Stomach (tissue), 9 donors: Measurements from ENCODE around the gene SIGLEC6. TPM values are rescaled to one million over a fixed set of nuclear protein-coding genes. Genes with fewer than 3 reads are reported as not detected.

Experiments used
- DNase-seq, 2 donors: peaks; one replicate each; pipeline versions ENCODE4 v3.0.0 to v3.0.0-alpha.2; 2013 to 2019
- H3K27ac ChIP-seq, 5 donors: fragments of 200-600 bp in 4 of 5; sonication (generic) in 4 of 5; one replicate each; pipeline ENCODE4 v1.5.1; 2013 to 2019; ENCODE audit warnings: mild to moderate bottlenecking in 1 of 5, moderate library complexity in 1 of 5
- H3K27me3 ChIP-seq, 3 donors: fragments of 200-600 bp; sonication (generic); one replicate each; pipeline ENCODE4 v1.5.1; 2017 to 2019; ENCODE audit warnings: mixed run types in 1 of 3
- H3K36me3 ChIP-seq, 4 donors: fragments of 200-600 bp; sonication (generic); 1 replicate in 3 of 4; 2 replicates in 1 of 4; pipeline ENCODE4 v1.5.1; 2016 to 2019
- H3K4me1 ChIP-seq, 4 donors: fragments of 200-600 bp; sonication (generic); one replicate each; pipeline ENCODE4 v1.5.1; 2016 to 2019
- H3K4me3 ChIP-seq, 4 donors: fragments of 200-600 bp; sonication (generic) in 3 of 4; one replicate each; pipeline ENCODE4 v1.5.1; 2016 to 2019; ENCODE audit warnings: mild to moderate bottlenecking in 1 of 4
- H3K9me3 ChIP-seq, 4 donors: fragments of 200-600 bp; sonication (generic); one replicate each; pipeline ENCODE4 v1.5.1; 2016 to 2019
- CTCF ChIP-seq, 7 experiments: fragments of 450-650 bp in 4 of 7; fragments of 200-600 bp in 3 of 7; sonication (generic) in 3 of 7; IDR thresholded peaks; one replicate each; pipeline ENCODE4 v1.5.1; 2016 to 2019; ENCODE audit warnings: antibody characterized with exemption in 7 of 7, control low read depth in 2 of 7, mild to moderate bottlenecking in 1 of 7
- EP300 ChIP-seq: sonication (generic); formaldehyde crosslinking; IDR thresholded peaks from one replicate; pipeline ENCODE4 v1.6.1; 2017; ENCODE audit warnings: antibody characterized with exemption
- POLR2A ChIP-seq, 4 donors: fragments of 450-650 bp; IDR thresholded peaks; one replicate each; pipeline ENCODE4 v1.6.1; 2016; ENCODE audit warnings: antibody characterized with exemption in 4 of 4, control low read depth in 2 of 4, mild to moderate bottlenecking in 1 of 4, moderate library complexity in 1 of 4
- POLR2AphosphoS5 ChIP-seq, 3 donors: sonication (generic); formaldehyde crosslinking; IDR thresholded peaks; one replicate each; pipeline ENCODE4 v1.6.1; 2016; ENCODE audit warnings: antibody characterized with exemption in 3 of 3
- WGBS, 5 donors: extraction: QIAGEN DNeasy Blood & Tissue Kit in 3 of 5; methylation state at CpG; one replicate each; pipeline versions ENCODE4 v1.1.5 to v1.1.7; 2013 to 2018; 5-methylcytosine and 5-hydroxymethylcytosine counted together
- intact Hi-C: fragments of 100-400 bp; cut with DNase I; formaldehyde crosslinking; loops from one replicate; pipeline ENCODE4 v1.15.1; 2023; ENCODE audit warnings: low total_unique reads
- polyA plus RNA-seq, 3 donors: library from polyadenylated mRNA; stranded (reverse); fragments of 200-250 nt; gene quantifications; one replicate each; pipeline ENCODE4 v1.2.3, GENCODE V29; 2013
- total RNA-seq, 5 donors: library from RNA; depleted of rRNA; stranded (reverse); fragments of >200 nt; gene quantifications; one replicate each; pipeline versions ENCODE4 v1.1.0 to v1.2.3, GENCODE V29; 2014 to 2016
- donor health status: healthy with polysubstance abuse.
- donor health status: Bipolar disorder and iron deficiency.
- donor health status: healthy.

Gene SIGLEC6
- total and polyA plus RNA-seq, 8 donors, result 0.50 to 7.1 (median 2.4) TPM; not detected in 5

GRCh38 chr19:51514866-51515481 is 16.5 kb downstream of the SIGLEC6 start:
- 10 to 16% (median 13%) methylated on average over 3 of the region's 3 CpGs for WGBS, 5 donors
- DNase-seq, result peak in 1 of 2 donors; percentile 76

GRCh38 chr19:51513968-51514367 is 17.5 kb downstream of the SIGLEC6 start:
- Histone ChIP-seq H3K36me3 (no peaks in the 10 kb centered on the region), H3K4me1 (no peaks in the 10 kb centered on the region), H3K27me3 (peaks cover 0 to 29% (median 0%) of the 10 kb centered on the region in 3 donors), H3K4me3 (no peak overlapping the region), H3K27ac (no peak overlapping the region), H3K9me3 (peaks cover 0 to 8% (median 2%) of the 10 kb centered on the region in 4 donors)
- intact Hi-C loops, result no loop called here
- WGBS, 5 donors, result 23 to 39% (median 34%) methylated on average over 2 of the region's 2 CpGs
- no peak for DNase-seq
- no peak for TF ChIP-seq EP300
- TF ChIP-seq POLR2AphosphoS5 (IDR thresholded peaks at IDR 0.05), result no peak
- no peak for TF ChIP-seq POLR2A (IDR thresholded peaks at IDR 0.05)
- TF ChIP-seq CTCF (IDR thresholded peaks at IDR 0.05), result no peak

More at GRCh38 chr19:51514866-51515481, 16.5 kb downstream of the SIGLEC6 start:
- TF ChIP-seq POLR2A (IDR thresholded peaks at IDR 0.05) (no peak), CTCF (IDR thresholded peaks at IDR 0.05) (peak in 5 of 7 experiments; percentile 10 to 78 (median 50)), POLR2AphosphoS5 (IDR thresholded peaks at IDR 0.05) (peak in 1 of 3 donors; percentile 5), EP300 (no peak)
- intact Hi-C loops, result no loop called here
- H3K4me1 ChIP-seq, result no peaks in the 10 kb centered on the region
- H3K27ac ChIP-seq, result no peak overlapping the region
- peaks cover 0 to 32% (median 0%) of the 10 kb centered on the region in 3 donors for H3K27me3 ChIP-seq
- H3K4me3 ChIP-seq, result no peak overlapping the region
- H3K36me3 ChIP-seq, result no peaks in the 10 kb centered on the region
- peaks cover 0 to 8% (median 2%) of the 10 kb centered on the region in 4 donors for H3K9me3 ChIP-seq

DNA sequence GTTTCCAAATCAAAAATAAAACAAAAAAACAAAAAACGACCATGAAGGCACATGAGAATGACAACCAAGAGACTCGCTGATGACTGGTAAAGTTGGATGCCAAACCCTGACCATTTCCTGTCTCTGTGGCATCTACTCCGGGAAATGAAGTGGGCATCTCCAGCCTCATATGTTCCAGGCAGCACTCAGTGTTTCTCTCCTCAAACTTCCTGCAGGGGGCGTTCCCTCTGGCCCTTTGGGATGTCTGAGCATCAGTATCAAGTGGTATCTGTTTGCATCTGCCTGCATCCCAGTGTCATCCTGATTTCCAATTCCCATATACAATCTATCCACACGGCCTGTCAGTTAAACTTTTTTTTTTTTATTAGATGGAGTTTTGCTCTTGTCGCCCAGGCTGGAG is 20.1 kb downstream of the SIGLEC6 start:
- TF ChIP-seq CTCF (IDR thresholded peaks at IDR 0.05) (no peak), EP300 (no peak), POLR2AphosphoS5 (IDR thresholded peaks at IDR 0.05) (no peak), POLR2A (IDR thresholded peaks at IDR 0.05) (no peak)
- no peaks in the 10 kb centered on the region for H3K9me3 ChIP-seq
- no peak overlapping the region for H3K4me3 ChIP-seq
- 11 to 17% (median 13%) methylated on average over 6 of the region's 6 CpGs for WGBS, 5 donors
- no peak overlapping the region for H3K27ac ChIP-seq
- peaks cover 0 to 37% (median 0%) of the 10 kb centered on the region in 3 donors for H3K27me3 ChIP-seq
- intact Hi-C loops, result no loop called here
- no peaks in the 10 kb centered on the region for H3K4me1 ChIP-seq
- H3K36me3 ChIP-seq, result no peaks in the 10 kb centered on the region
- DNase-seq, result no peak

DNA sequence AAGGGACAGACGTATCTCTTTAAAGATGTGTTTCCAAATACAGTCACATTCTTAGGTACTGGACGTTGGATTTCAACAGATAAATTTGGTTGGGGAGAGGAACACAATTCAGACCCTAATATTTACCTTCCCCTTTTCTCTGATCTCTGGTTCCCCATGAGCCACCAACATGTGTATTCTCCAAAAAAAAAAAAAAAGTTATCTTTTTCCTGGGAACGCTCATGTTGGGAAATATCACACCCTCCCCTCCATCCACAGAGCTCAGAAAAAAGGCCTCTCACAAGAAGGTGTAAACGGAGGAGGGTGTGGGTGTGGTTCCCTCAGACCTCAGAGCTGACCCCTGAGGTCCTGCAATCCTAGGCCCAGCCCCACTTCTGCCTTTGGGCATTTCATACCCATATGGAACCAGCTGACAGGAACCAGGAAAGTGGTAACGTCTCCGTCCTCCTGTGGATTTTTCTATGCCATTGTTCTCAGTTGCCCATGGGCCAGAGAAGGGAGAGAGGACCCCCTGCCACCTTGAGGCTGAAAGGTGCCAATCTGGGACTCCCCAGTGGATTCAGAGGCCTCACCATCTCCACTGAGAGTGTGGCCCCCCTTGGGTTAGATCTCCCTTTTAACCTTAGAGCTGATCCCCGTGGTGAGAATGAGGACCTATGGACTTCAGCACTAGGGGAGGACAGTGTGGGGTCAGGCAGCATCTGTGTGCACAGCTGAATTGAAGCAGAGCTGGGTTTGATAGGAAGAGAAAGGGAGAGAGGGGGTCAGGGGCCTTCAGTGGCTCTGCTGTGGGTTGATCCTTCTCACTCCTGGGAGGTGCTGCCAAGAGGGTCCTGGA is 21.4 kb downstream of the SIGLEC6 start:
- Histone ChIP-seq H3K27ac (no peak overlapping the region), H3K27me3 (peaks cover 0 to 37% (median 0%) of the 10 kb centered on the region in 3 donors), H3K36me3 (no peaks in the 10 kb centered on the region), H3K4me1 (no peaks in the 10 kb centered on the region), H3K4me3 (no peak overlapping the region), H3K9me3 (no peaks in the 10 kb centered on the region)
- DNase-seq, result no peak
- TF ChIP-seq CTCF (IDR thresholded peaks at IDR 0.05), result no peak
- TF ChIP-seq POLR2A (IDR thresholded peaks at IDR 0.05), result no peak
- TF ChIP-seq EP300, result no peak
- no peak for TF ChIP-seq POLR2AphosphoS5 (IDR thresholded peaks at IDR 0.05)
- WGBS, 5 donors, result 46 to 56% (median 51%) methylated on average over 7 of the region's 7 CpGs
- intact Hi-C loops, result no loop called here
